KOPT-K1 (cell line): ENCODE measurements around the gene IFT20.

Source experiments
- H3K27ac ChIP-seq: fragments of 200-600 bp; sonication (generic); 2 replicates; pipeline ENCODE4 v1.5.1; 2016; ENCODE audit warnings: antibody characterized with exemption, mild to moderate bottlenecking, low read depth, low read length; ENCODE audit not compliant: poor library complexity, severe bottlenecking
- H3K36me3 ChIP-seq: fragments of 200-600 bp; sonication (generic); 2 replicates; pipeline ENCODE4 v1.5.1; 2017; ENCODE audit warnings: antibody characterized with exemption, mild to moderate bottlenecking, low read length, moderate library complexity; ENCODE audit not compliant: insufficient read depth
- H3K9me3 ChIP-seq: fragments of 200-600 bp; sonication (generic); 2 replicates; pipeline ENCODE4 v1.5.1; 2017; ENCODE audit warnings: antibody characterized with exemption, low read length, mild to moderate bottlenecking; ENCODE audit not compliant: insufficient read depth, poor library complexity, severe bottlenecking

The IFT20 gene

GRCh38 chr17:28334171-28334570 is 1.1 kb downstream of the IFT20 start:
- no peak overlapping the region for H3K27ac ChIP-seq

GRCh38 chr17:28333083-28333746 is 2.1 kb downstream of the IFT20 start:
- peaks cover 30% of the 10 kb centered on the region for H3K36me3 ChIP-seq
- no peak overlapping the region for H3K27ac ChIP-seq
- H3K9me3 ChIP-seq: no peaks in the 10 kb centered on the region

More at GRCh38 chr17:28334171-28334570, 1.1 kb downstream of the IFT20 start:
- no peaks in the 10 kb centered on the region for H3K9me3 ChIP-seq
- H3K36me3 ChIP-seq: peaks cover 20% of the 10 kb centered on the region

GRCh38 chr17:28331891-28332420 is 3.3 kb downstream of the IFT20 start:
- no peak overlapping the region for H3K27ac ChIP-seq
- H3K9me3 ChIP-seq: no peaks in the 10 kb centered on the region
- peaks cover 42% of the 10 kb centered on the region for H3K36me3 ChIP-seq

- Histone ChIP-seq H3K36me3 (peaks cover 55% of the 10 kb centered on the region), H3K9me3 (no peaks in the 10 kb centered on the region), H3K27ac (no peak overlapping the region)
Measured at GRCh38 chr17:28330671-28331070, 4.6 kb downstream of the IFT20 start.

- Histone ChIP-seq H3K27ac (no peak overlapping the region), H3K36me3 (peaks cover 63% of the 10 kb centered on the region), H3K9me3 (no peaks in the 10 kb centered on the region)
Measured at GRCh38 chr17:28328325-28328724, 6.9 kb downstream of the IFT20 start.

GRCh38 chr17:28327709-28328108 is 7.6 kb downstream of the IFT20 start:
- no peak overlapping the region for H3K27ac ChIP-seq
- no peaks in the 10 kb centered on the region for H3K9me3 ChIP-seq
- H3K36me3 ChIP-seq: peaks cover 67% of the 10 kb centered on the region

- Histone ChIP-seq H3K9me3 (no peaks in the 10 kb centered on the region), H3K36me3 (peaks cover 71% of the 10 kb centered on the region), H3K27ac (no peak overlapping the region)
Measured at GRCh38 chr17:28327031-28327607, 8.2 kb downstream of the IFT20 start.

- H3K9me3 ChIP-seq: no peaks in the 10 kb centered on the region
- H3K27ac ChIP-seq: no peak overlapping the region
- H3K36me3 ChIP-seq: peaks cover 67% of the 10 kb centered on the region
Measured at GRCh38 chr17:28326114-28326513, 9.2 kb downstream of the IFT20 start.

- Histone ChIP-seq H3K27ac (no peak overlapping the region), H3K9me3 (no peaks in the 10 kb centered on the region), H3K36me3 (peaks cover 66% of the 10 kb centered on the region)
Measured at GRCh38 chr17:28325211-28325610, 10.1 kb downstream of the IFT20 start.

GRCh38 chr17:28324781-28325180 is 10.5 kb downstream of the IFT20 start:
- Histone ChIP-seq H3K36me3 (peaks cover 65% of the 10 kb centered on the region), H3K9me3 (no peaks in the 10 kb centered on the region), H3K27ac (no peak overlapping the region)

- Histone ChIP-seq H3K9me3 (no peaks in the 10 kb centered on the region), H3K27ac (no peak overlapping the region), H3K36me3 (peaks cover 62% of the 10 kb centered on the region)
Measured at GRCh38 chr17:28324267-28324745, 11.0 kb downstream of the IFT20 start.

- H3K9me3 ChIP-seq: no peaks in the 10 kb centered on the region
- peaks cover 24% of the 10 kb centered on the region for H3K36me3 ChIP-seq
- peak overlapping the region; percentile 73 for H3K27ac ChIP-seq
Measured at GRCh38 chr17:28320215-28321061, 14.8 kb downstream of the IFT20 start.

GRCh38 chr17:28319598-28319935 is 15.7 kb downstream of the IFT20 start:
- Histone ChIP-seq H3K9me3 (no peaks in the 10 kb centered on the region), H3K27ac (peak overlapping the region; percentile 73), H3K36me3 (peaks cover 19% of the 10 kb centered on the region)

- H3K36me3 ChIP-seq: peaks cover 19% of the 10 kb centered on the region
- peak within 1 kb of the TSS; percentile 73 for H3K27ac ChIP-seq
- H3K9me3 ChIP-seq: no peaks in the 10 kb centered on the region
Measured at GRCh38 chr17:28318759-28319597, 16.3 kb downstream of the IFT20 start, which contains the start of gene TMEM97. TMEM97 (plus strand) TSS chr17:28319200; CDS start chr17:28319240, 40 bp downstream.
